PFSK-1 (cell line): Measurements from ENCODE around the gene CLDN10.

Source experiments
- FOXP2 ChIP-seq: optimal IDR thresholded peaks from 2 replicates; pipeline ENCODE3; 2011; ENCODE audit warnings: borderline replicate concordance, control low read depth, inconsistent platforms; ENCODE audit not compliant: insufficient read depth; ENCODE audit errors: extremely low read length, extremely low read depth
- POLR2AphosphoS5 ChIP-seq: IDR thresholded peaks from 2 replicates; pipeline ENCODE4 v1.6.1; 2012; ENCODE audit warnings: low read depth, mild to moderate bottlenecking, control low read depth, low read length, moderate library complexity
- SIN3A ChIP-seq: IDR thresholded peaks from 2 replicates; pipeline ENCODE4 v1.6.1; 2012; ENCODE audit warnings: mild to moderate bottlenecking, low read length, moderate library complexity, borderline replicate concordance; ENCODE audit not compliant: insufficient read depth
- TAF1 ChIP-seq: IDR thresholded peaks from 2 replicates; pipeline ENCODE4 v1.6.1; 2012; ENCODE audit warnings: low read length, control low read depth, borderline replicate concordance; ENCODE audit not compliant: insufficient read depth
- TF ChIP-seq, protein P1 (sequence below), 2 experiments: IDR thresholded peaks; 2 replicates each; pipeline versions ENCODE4 v1.6.1 to v1.8.0; 2011 to 2012; ENCODE audit warnings: low read depth in 2 of 2, low read length in 2 of 2, control low read depth in 1 of 2, inconsistent platforms in 1 of 2, mild to moderate bottlenecking in 1 of 2, moderate library complexity in 1 of 2; ENCODE audit not compliant: insufficient read depth in 1 of 2

Gene CLDN10

DNA sequence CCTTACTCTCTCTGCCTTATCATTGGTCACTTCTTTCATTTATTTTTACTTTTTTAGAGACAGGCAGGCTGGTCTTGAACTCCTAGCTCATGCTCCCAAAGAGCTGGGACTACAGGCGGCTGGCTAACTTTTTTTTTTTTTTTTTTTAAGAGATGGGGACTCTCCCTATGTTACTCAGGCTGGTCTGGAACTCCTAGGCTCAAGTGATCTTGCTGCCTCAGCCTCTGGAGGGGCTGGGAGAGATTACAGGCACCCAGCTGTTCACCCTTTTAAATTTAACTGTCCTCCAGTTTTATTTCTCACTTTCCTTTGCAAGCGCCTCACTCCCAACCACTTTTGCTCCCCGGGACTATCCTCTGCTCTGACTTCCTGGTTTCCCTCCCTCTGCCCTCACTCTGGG, 5.6 kb upstream of the CLDN10 start:
- TF ChIP-seq SIN3A, result no peak
- no peak for TF ChIP-seq POLR2AphosphoS5
- TF ChIP-seq, protein P1, sequence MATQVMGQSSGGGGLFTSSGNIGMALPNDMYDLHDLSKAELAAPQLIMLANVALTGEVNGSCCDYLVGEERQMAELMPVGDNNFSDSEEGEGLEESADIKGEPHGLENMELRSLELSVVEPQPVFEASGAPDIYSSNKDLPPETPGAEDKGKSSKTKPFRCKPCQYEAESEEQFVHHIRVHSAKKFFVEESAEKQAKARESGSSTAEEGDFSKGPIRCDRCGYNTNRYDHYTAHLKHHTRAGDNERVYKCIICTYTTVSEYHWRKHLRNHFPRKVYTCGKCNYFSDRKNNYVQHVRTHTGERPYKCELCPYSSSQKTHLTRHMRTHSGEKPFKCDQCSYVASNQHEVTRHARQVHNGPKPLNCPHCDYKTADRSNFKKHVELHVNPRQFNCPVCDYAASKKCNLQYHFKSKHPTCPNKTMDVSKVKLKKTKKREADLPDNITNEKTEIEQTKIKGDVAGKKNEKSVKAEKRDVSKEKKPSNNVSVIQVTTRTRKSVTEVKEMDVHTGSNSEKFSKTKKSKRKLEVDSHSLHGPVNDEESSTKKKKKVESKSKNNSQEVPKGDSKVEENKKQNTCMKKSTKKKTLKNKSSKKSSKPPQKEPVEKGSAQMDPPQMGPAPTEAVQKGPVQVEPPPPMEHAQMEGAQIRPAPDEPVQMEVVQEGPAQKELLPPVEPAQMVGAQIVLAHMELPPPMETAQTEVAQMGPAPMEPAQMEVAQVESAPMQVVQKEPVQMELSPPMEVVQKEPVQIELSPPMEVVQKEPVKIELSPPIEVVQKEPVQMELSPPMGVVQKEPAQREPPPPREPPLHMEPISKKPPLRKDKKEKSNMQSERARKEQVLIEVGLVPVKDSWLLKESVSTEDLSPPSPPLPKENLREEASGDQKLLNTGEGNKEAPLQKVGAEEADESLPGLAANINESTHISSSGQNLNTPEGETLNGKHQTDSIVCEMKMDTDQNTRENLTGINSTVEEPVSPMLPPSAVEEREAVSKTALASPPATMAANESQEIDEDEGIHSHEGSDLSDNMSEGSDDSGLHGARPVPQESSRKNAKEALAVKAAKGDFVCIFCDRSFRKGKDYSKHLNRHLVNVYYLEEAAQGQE (IDR thresholded peaks at IDR 0.05; ENCODE audit: insufficient read depth in 1 of 2, low read depth in 2 of 2, low read length in 2 of 2), result no peak
- no peak for TF ChIP-seq FOXP2
- no peak for TF ChIP-seq TAF1

DNA sequence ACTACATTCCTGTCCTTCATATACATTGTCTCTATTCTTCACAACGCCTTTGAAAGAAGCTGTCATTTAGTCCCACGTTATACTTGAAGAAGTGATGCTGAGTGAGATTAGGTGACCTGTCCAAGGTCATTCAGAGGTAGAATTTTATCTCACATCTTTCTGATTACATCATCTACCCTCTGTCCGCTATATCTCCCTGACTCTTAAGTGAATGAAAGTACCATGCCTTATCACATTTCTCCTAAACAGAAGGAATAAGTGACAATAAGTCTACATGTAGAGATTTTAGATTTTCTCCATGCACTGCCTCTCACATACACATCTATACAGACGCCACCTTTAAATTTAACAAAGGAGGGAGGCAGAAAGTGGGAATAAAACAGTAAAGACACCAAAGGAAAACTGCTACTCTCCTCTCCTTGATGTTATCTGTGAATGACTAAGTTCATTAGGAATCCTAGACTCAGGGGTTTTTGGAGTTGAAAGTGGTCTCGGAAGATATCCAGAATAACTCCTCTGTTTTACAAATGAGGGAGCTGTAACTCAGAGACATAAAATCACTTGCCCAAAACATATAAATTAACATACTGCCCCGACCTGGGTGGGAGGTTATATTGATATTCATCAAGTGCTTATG, 4.9 kb upstream of the CLDN10 start:
- no peak for TF ChIP-seq TAF1
- TF ChIP-seq, protein P1 (IDR thresholded peaks at IDR 0.05; ENCODE audit: insufficient read depth in 1 of 2, low read depth in 2 of 2, low read length in 2 of 2), result no peak
- no peak for TF ChIP-seq FOXP2
- no peak for TF ChIP-seq SIN3A
- no peak for TF ChIP-seq POLR2AphosphoS5

DNA sequence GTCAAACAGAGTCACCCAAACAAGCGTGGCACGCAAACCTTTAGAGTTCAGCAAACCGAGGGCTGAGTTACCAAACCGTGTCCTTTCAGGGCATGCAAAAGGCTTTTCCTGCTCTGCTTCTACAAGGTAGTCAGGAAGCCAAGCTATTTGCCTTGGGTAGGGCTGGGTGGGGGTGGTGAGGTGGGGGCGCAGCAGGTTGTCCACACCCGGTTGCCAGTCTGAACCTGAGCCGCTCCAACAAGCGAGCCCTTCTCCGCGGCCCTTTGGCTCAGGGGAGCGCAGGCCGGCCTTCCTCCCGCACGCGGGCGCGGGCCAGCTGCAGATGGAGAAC, 347 bp upstream of the CLDN10 start:
- TF ChIP-seq POLR2AphosphoS5 (no peak), TAF1 (no peak), FOXP2 (no peak), SIN3A (no peak)
- TF ChIP-seq, protein P1 (IDR thresholded peaks at IDR 0.05; ENCODE audit: insufficient read depth in 1 of 2, low read depth in 2 of 2, low read length in 2 of 2), result no peak

DNA sequence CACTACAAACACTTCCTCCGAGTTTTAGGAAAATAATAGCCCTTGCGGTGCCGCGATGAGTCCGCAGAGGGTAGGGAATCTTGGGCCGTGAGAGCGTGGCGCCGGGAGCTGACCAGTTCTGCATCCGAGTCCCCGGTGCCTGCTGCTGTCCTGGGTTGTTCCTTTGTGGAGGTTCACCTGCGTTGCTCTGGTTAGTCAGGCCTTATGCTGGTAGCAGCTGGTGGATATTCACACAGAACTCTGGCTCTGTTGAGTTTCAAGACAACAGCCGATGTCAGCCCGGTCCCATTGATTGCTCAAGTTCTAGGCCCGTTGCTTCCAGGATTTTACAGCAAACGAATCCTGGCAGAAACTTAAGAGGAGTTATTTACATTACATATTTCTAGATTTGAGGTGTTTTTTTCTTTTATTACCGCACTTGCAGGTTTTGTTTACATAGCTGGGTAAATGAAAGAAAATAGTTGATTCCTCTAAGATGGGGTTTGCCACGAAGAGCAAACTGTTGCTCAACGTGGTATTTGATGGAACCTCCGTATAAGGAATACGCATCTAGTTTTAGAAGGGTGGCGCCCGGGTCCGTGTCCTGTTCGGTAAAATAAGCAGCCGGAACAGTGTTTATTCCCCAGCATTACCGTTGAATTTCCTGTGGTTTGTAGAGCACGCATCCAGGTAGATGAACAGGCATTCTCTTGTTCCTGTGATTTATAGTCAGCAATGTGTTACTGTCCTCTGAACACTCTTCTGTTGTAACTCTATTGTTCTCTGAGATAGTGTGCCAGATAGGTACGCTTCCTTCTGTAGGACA, 1.3 kb downstream of the CLDN10 start:
- TF ChIP-seq FOXP2 (no peak), SIN3A (no peak), TAF1 (no peak), POLR2AphosphoS5 (no peak)
- TF ChIP-seq, protein P1 (IDR thresholded peaks at IDR 0.05; ENCODE audit: insufficient read depth in 1 of 2, low read depth in 2 of 2, low read length in 2 of 2), result no peak
